ENCODE data around the gene TESPA1. TPM values are rescaled to one million over a fixed set of nuclear protein-coding genes. Genes with fewer than 3 reads are reported as not detected.

TESPA1 gene
- total RNA-seq, 1 experiment from 2014 or later = 0.51 TPM

GRCh38 chr12:54917001-54917488 is 67.5 kb downstream of the TESPA1 start:
- TF ChIP-seq REST (IDR thresholded peaks at IDR 0.05; ENCODE audit: insufficient read depth in 1 of 2, low read depth in 2 of 2, low read length in 1 of 2) = no peak
- TF ChIP-seq POLR2AphosphoS5 (IDR thresholded peaks at IDR 0.05; ENCODE audit: low read depth, low read length) = no peak
- no peak for TF ChIP-seq CTCF (IDR thresholded peaks at IDR 0.05)
- no peak for TF ChIP-seq SIN3A (IDR thresholded peaks at IDR 0.05; ENCODE audit: borderline replicate concordance, insufficient read depth, low read depth, low read length)
- no peak for TF ChIP-seq TCF7L2 (IDR thresholded peaks at IDR 0.05; ENCODE audit: low read depth, low read length)
- ChIA-PET POLR2A (no interaction called here), CTCF (no interaction called here)
- intact Hi-C loops (cut with micrococcal nuclease; ENCODE audit: unreplicated experiment) (no loop called here), in situ Hi-C loops (cut with HindIII; ENCODE audit: low pct_unique_long_range_greater_than_20kb, low sequenced_read_pairs) (no loop called here)
- no peaks in the 10 kb centered on the region for H3K4me1 ChIP-seq (ENCODE audit: control insufficient read depth, insufficient read depth, low read length)
- BruUV-seq (replicated peaks) = no TSS peak
- no peaks in the 10 kb centered on the region for H3K9me3 ChIP-seq (ENCODE audit: control insufficient read depth, insufficient read depth, low read depth, low read length)
- DNase-seq (ENCODE audit: low read depth, low spot score) = no peak
- ATAC-seq = no peak
- H3K27ac ChIP-seq (ENCODE audit: low read length) = no peak overlapping the region
- no peaks in the 10 kb centered on the region for H3K36me3 ChIP-seq (ENCODE audit: control insufficient read depth, insufficient read depth, low read length)
- no peaks in the 10 kb centered on the region for H3K27me3 ChIP-seq (ENCODE audit: control insufficient read depth, insufficient read depth, low read length)
- H3K4me3 ChIP-seq (ENCODE audit: low read depth in 2 of 2, low read length in 2 of 2) = no peak overlapping the region

Other genes starting within 250 kb of the TESPA1 start
- gene MUCL1, start 130.2 kb downstream of the TESPA1 start, total RNA-seq (2021; ENCODE audit: unreplicated experiment) = not detected
- not detected for gene NEUROD4, start 35.2 kb upstream of the TESPA1 start, total RNA-seq (2021; ENCODE audit: unreplicated experiment)
- gene OR9K2, start 141.6 kb upstream of the TESPA1 start, total RNA-seq (2021; ENCODE audit: unreplicated experiment) = not detected
- not detected for gene OR10A7, start 236.3 kb upstream of the TESPA1 start, total RNA-seq (2021; ENCODE audit: unreplicated experiment)